ENCODE data around the gene BOD1L1.

- TF ChIP-seq POLR2AphosphoS5 (IDR thresholded peaks at IDR 0.05; ENCODE audit: low read depth) (no peak), CTCF (conservative IDR thresholded peaks at IDR 0.05; ENCODE audit: low read depth in 2 of 2) (no peak), EZH2phosphoT487 (IDR thresholded peaks at IDR 0.05; ENCODE audit: unreplicated experiment) (no peak), REST (IDR thresholded peaks at IDR 0.05; ENCODE audit: unreplicated experiment) (no peak), EZH2 (IDR thresholded peaks at IDR 0.05; ENCODE audit: low read depth, unreplicated experiment) (no peak), NANOG (IDR thresholded peaks at IDR 0.05; ENCODE audit: borderline replicate concordance) (no peak), CREB1 (CRISPR knock-in tag; IDR thresholded peaks at IDR 0.05; ENCODE audit: low read depth) (no peak), ETS1 (IDR thresholded peaks at IDR 0.05) (no peak), ZNF114 (CRISPR knock-in tag; IDR thresholded peaks at IDR 0.05) (no peak), STAT1 (IDR thresholded peaks at IDR 0.05; ENCODE audit: unreplicated experiment) (no peak), ZNF462 (CRISPR knock-in tag; IDR thresholded peaks at IDR 0.05) (no peak)
Measured at GRCh38 chr4:13584481-13584880, 43.0 kb downstream of the BOD1L1 start.
